Activated T-helper 17 cell treated with anti-CD3 and anti-CD28 coated beads, Interleukin-2, amount 50 U/mL, for 72 hours (primary cell): Measurements from ENCODE around the gene NBPF10. TPM values are rescaled to one million over a fixed set of nuclear protein-coding genes. Genes with fewer than 3 reads are reported as not detected.
"Not testable (repeated sequence)": the region's sequence is repeated elsewhere in the genome, so short reads cannot be mapped to it uniquely, and the experiment has no call there.

Experiments used
- ATAC-seq: fragments of 150-1000 bp; cut with Tn5 transposase; replicated peaks from 2 replicates; pipeline ENCODE4 v1.10.0; 2021; ENCODE audit warnings: mild to moderate bottlenecking, moderate library complexity
- H3K27ac Mint-ChIP-seq: one replicate; pipeline ENCODE4 v1.8.0; 2022; ENCODE audit warnings: mixed read lengths
- H3K27me3 Mint-ChIP-seq: one replicate; pipeline ENCODE4 v1.8.0; 2022; ENCODE audit warnings: mixed read lengths
- H3K36me3 Mint-ChIP-seq: one replicate; pipeline ENCODE4 v1.8.0; 2022; ENCODE audit warnings: low read depth, mild to moderate bottlenecking, mixed read lengths
- H3K4me1 Mint-ChIP-seq: one replicate; pipeline ENCODE4 v1.8.0; 2022; ENCODE audit warnings: mixed read lengths
- H3K4me3 Mint-ChIP-seq: one replicate; pipeline ENCODE4 v1.8.0; 2022; ENCODE audit warnings: mild to moderate bottlenecking, mixed read lengths
- H3K9me3 Mint-ChIP-seq: one replicate; pipeline ENCODE4 v1.8.0; 2022; ENCODE audit warnings: mixed read lengths
- total RNA-seq, 2 donors: library from RNA; stranded (reverse); gene quantifications; one replicate each; pipeline ENCODE4 v1.2.3, GENCODE V29; 2022

The NBPF10 gene, protein sequence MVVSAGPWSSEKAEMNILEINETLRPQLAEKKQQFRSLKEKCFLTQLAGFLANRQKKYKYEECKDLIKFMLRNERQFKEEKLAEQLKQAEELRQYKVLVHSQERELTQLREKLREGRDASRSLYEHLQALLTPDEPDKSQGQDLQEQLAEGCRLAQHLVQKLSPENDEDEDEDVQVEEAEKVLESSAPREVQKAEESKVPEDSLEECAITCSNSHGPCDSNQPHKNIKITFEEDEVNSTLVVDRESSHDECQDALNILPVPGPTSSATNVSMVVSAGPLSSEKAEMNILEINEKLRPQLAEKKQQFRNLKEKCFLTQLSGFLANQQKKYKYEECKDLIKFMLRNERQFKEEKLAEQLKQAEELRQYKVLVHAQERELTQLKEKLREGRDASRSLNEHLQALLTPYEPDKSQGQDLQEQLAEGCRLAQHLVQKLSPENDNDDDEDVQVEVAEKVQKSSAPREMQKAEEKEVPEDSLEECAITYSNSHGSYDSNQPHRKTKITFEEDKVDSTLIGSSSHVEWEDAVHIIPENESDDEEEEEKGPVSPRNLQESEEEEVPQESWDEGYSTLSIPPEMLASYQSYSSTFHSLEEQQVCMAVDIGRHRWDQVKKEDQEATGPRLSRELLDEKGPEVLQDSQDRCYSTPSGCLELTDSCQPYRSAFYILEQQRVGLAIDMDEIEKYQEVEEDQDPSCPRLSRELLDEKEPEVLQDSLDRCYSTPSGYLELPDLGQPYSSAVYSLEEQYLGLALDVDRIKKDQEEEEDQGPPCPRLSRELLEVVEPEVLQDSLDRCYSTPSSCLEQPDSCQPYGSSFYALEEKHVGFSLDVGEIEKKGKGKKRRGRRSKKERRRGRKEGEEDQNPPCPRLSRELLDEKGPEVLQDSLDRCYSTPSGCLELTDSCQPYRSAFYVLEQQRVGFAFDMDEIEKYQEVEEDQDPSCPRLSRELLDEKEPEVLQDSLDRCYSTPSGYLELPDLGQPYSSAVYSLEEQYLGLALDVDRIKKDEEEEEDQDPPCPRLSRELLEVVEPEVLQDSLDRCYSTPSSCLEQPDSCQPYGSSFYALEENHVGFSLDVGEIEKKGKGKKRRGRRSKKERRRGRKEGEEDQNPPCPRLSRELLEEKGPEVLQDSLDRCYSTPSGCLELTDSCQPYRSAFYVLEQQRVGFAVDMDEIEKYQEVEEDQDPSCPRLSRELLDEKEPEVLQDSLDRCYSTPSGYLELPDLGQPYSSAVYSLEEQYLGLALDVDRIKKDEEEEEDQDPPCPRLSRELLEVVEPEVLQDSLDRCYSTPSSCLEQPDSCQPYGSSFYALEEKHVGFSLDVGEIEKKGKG (N-terminal part only)
- total RNA-seq = 1 to 10 TPM; 3.1 to 3.4 TPM

DNA sequence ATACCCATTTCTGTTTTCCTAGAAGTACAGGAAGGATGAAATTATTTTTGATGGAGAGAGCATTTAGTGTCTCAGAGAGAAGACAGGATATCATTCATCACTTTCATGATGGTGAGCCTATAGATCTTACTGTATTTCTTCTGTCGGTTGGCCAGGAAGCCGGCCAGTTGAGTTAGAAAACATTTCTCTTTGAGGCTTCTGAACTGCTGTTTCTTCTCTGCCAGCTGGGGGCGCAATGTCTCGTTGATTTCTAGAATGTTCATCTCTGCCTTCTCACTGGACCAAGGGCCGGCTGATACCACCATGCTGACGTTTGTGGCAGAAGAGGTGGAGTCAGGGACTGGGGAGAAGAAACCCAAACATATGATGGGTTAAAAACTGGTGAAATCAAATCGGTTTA is at the start of gene NBPF10:
Gene NBPF10 (minus strand): TSS at position 340 of the 400 bp plus-strand sequence. CDS start 35 bp downstream, at position 305.
- H3K4me1 Mint-ChIP-seq, ATAC-seq, H3K36me3 Mint-ChIP-seq, H3K9me3 Mint-ChIP-seq, H3K27ac Mint-ChIP-seq, H3K4me3 Mint-ChIP-seq, H3K27me3 Mint-ChIP-seq: not testable (repeated sequence)

DNA sequence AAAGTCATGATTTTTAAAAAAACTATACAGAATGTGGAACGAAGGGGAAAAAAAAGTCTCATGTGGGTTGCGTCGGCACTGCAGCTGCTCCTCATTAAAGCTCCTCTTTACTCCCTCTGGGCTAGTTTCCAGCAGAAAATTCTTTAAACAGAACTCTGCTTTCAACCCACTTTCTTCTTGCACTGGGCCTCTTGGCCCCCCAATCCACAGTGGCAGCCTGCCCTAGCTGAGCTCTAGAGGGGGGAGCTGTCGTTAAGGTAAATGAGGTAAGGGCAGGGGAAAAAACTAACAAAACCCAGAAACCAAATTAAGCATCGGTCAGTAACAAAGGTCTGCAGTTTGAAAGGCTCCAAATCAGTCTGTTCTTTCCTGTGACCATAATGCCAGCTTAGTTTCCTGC is 29.9 kb upstream of the NBPF10 start:
- not testable (repeated sequence) for H3K27ac Mint-ChIP-seq, H3K36me3 Mint-ChIP-seq, H3K4me3 Mint-ChIP-seq, ATAC-seq, H3K9me3 Mint-ChIP-seq, H3K27me3 Mint-ChIP-seq, H3K4me1 Mint-ChIP-seq

DNA sequence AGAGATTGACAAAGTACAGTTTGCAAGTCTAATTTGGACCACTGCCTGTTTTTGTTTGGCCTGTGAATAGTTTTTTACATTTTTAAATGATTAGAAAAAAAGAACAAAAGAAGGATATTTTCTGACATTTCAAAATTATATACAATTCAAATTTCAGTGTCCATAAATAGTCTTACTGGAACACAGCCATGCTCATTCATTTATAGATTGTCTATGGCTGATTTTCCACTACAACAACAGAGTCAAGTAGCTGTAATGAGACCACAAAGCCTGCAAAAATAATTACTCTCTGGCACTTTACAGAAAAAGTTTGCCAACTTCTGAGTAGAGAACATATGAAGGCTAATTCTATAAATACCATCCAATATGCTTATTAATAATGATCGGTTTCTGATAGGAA is 23.1 kb upstream of the NBPF10 start:
- not testable (repeated sequence) for H3K4me3 Mint-ChIP-seq, H3K27me3 Mint-ChIP-seq, H3K9me3 Mint-ChIP-seq, ATAC-seq, H3K36me3 Mint-ChIP-seq, H3K4me1 Mint-ChIP-seq, H3K27ac Mint-ChIP-seq

DNA sequence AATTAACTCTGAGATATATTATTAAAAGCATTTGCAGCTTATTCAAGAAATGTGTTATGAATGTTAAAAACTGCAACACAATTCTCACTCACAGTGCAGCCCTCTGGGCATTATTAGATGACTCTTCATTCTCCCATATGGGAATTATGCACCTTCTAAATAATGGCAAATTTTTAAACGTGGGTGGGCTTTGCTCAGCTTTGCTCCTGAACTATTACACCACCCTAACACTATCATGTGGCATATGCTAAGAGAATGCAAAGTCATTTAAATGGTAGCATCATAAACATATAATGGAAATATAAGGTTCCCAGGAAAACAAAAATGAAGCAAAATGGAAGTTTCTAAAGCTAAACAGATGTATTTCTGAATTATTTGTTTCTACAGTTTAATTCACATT is 22.7 kb upstream of the NBPF10 start:
- H3K36me3 Mint-ChIP-seq, H3K27ac Mint-ChIP-seq, ATAC-seq, H3K4me3 Mint-ChIP-seq, H3K27me3 Mint-ChIP-seq, H3K4me1 Mint-ChIP-seq, H3K9me3 Mint-ChIP-seq: not testable (repeated sequence)

Other genes with a start within 250 kb of the NBPF10 start
- gene ITGA10, start 234.8 kb downstream of the NBPF10 start, total RNA-seq = 1 to 10 TPM; 1.6 to 2.9 TPM
- gene PEX11B, start 226.1 kb downstream of the NBPF10 start, total RNA-seq = 10 to 100 TPM; 23.6 to 25.2 TPM
- gene RBM8A, start 217.3 kb downstream of the NBPF10 start, total RNA-seq = 100 to 1,000 TPM; 222 to 275 TPM
- 10 to 100 TPM; 43.4 to 61.2 TPM for gene LIX1L, start 186.8 kb downstream of the NBPF10 start, total RNA-seq
- gene ANKRD34A, start 180.2 kb downstream of the NBPF10 start, total RNA-seq = 1 to 10 TPM; 4.6 to 4.8 TPM
- gene POLR3GL, start 180.1 kb downstream of the NBPF10 start, total RNA-seq = 10 to 100 TPM; 16.9 to 26.0 TPM
- gene TXNIP, start 148.2 kb downstream of the NBPF10 start, total RNA-seq = 100 to 1,000 TPM in 1 of 2 donors, 10 to 100 TPM in 1; 74.2 to 269 TPM
- not detected for gene HJV, start 123.1 kb downstream of the NBPF10 start, total RNA-seq
- 10 to 100 TPM; 26.3 to 45.1 TPM for gene NOTCH2NLA, start 84.2 kb upstream of the NBPF10 start, total RNA-seq